D721Med (cell line): ENCODE data around the gene TAF11L9.
"Not testable (repeated sequence)": the region's sequence is repeated elsewhere in the genome, so short reads cannot be mapped to it uniquely, and the experiment has no call there.

ENCODE experiments used
- DNase-seq: peaks from one replicate; pipeline ENCODE4 v3.0.0; 2011; ENCODE audit warnings: low spot score; ENCODE audit not compliant: insufficient read length
- FAIRE-seq: peaks from 2 replicates; lab custom pipeline; 2011; peaks lifted over from hg19 to GRCh38; lab: Jason Lieb, UNC
- TF ChIP-seq, protein P1 (sequence below): IDR thresholded peaks from 2 replicates; pipeline ENCODE4 v1.5.1; 2012; ENCODE audit warnings: mild to moderate bottlenecking, control low read depth; ENCODE audit not compliant: insufficient read depth; ENCODE audit errors: missing control alignments

Gene TAF11L9

DNA sequence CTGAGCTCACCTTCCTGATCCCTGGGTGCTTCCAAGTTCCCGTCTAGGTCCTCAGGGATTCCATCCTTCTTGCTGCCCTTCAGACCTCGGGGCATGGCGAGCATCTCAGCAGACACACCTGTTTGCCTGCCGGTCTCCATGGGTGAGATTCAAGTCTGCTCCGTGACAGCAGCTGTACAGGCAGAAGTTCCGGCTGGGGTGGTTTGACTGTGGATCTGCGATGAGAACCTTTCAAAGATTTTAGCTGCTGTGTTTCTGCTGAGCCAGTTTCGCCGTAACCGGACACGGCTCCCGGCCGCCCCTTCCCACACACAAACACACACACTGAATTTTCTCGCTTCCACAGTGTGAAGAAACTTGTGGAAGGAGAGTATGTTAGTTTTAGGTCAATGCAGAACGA is at the start of gene TAF11L9:
TSS of gene TAF11L9 (minus strand) at position 140 of the 400 bp plus-strand sequence.
- DNase-seq: not testable (repeated sequence)

DNA sequence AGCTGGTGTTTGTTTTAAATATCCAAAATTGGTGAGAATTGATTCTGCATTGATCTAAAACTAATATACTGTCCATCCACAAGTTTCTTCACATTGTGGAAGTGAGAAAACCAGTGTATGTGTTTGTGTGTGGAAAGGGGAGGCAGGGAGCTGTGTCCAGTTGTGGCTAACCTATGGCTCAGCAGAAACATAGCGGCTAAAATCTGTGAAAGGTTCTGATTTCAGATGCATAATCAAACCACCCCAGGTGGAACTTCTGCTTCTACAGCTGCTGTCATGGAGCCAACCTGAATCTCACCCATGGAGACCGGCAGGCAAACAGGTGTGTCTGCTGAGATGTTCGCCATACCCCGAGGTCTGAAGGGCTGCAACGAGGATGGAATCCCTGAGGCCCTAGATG is 40.0 kb upstream of the TAF11L9 start, which contains the start of gene TAF11L14:
TSS of gene TAF11L14 (plus strand) at position 301 of the 400 bp plus-strand sequence.
- DNase-seq (no peak), FAIRE-seq (no peak)
- TF ChIP-seq, protein P1, sequence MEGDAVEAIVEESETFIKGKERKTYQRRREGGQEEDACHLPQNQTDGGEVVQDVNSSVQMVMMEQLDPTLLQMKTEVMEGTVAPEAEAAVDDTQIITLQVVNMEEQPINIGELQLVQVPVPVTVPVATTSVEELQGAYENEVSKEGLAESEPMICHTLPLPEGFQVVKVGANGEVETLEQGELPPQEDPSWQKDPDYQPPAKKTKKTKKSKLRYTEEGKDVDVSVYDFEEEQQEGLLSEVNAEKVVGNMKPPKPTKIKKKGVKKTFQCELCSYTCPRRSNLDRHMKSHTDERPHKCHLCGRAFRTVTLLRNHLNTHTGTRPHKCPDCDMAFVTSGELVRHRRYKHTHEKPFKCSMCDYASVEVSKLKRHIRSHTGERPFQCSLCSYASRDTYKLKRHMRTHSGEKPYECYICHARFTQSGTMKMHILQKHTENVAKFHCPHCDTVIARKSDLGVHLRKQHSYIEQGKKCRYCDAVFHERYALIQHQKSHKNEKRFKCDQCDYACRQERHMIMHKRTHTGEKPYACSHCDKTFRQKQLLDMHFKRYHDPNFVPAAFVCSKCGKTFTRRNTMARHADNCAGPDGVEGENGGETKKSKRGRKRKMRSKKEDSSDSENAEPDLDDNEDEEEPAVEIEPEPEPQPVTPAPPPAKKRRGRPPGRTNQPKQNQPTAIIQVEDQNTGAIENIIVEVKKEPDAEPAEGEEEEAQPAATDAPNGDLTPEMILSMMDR: no peak

More for the DNA sequence above, at the start of gene TAF11L9:
- not testable (repeated sequence) for FAIRE-seq

DNA sequence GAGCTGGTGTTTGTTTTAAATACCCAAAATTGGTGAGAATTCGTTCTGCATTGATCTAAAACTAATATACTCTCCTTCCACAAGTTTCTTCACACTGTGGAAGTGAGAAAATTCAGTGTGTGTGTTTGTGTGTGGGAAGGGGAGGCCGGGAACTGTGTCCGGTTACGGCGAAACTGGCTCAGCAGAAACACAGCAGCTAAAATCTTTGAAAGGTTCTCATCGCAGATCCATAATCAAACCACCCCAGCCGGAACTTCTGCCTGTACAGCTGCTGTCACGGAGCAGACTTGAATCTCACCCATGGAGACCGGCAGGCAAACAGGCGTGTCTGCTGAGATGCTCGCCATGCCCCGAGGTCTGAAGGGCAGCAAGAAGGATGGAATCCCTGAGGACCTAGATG is 37.6 kb upstream of the TAF11L9 start, which contains the start of gene TAF11L13:
TSS of gene TAF11L13 (plus strand) at position 301 of the 400 bp plus-strand sequence.
- not testable (repeated sequence) for FAIRE-seq

DNA sequence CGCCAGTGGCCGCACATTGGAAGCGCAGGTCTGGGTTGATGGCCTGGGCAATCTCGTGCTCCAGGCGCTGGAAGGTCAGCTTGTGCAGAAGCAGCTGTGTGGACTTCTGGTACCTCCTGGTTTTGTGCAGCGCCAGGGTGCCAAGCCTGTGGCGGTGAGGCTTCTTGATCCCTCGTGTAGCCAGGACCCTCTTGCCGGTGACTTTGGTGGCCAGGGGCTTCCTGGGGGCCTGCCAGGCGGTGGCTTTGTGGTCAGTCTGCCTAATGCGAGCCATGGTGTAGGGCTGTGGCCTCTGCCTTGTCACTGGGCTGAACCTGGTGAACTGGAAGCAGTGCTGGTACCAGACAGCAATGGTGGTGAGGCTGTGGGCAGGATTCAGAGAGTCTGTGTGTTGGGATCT is 31.5 kb upstream of the TAF11L9 start:
- FAIRE-seq (no peak), DNase-seq (no peak)
- TF ChIP-seq, protein P1: no peak

More for the DNA sequence above, 37.6 kb upstream of the TAF11L9 start, which contains the start of gene TAF11L13:
- not testable (repeated sequence) for DNase-seq

DNA sequence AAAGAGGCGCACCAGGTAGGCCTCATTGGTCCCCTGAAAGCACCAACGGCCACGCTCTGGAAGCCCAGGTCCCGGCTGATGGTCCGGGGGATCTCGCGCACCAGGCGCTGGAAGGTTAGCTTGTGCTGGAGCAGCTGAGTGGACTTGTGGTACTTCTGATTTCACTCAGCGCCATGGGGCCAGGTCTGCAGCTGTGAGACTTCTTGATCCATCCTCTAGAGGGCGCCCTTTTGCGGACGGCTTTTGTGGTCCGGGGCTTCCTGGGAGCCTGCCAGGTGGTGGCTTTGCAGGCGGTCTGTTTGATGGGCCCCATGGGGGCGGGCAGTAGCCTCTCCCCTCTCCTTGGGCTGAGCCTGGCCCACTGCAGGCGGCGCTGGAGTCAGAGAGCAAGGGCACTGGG is 26.4 kb upstream of the TAF11L9 start:
- FAIRE-seq: no peak
- TF ChIP-seq, protein P1: no peak
- no peak for DNase-seq

DNA sequence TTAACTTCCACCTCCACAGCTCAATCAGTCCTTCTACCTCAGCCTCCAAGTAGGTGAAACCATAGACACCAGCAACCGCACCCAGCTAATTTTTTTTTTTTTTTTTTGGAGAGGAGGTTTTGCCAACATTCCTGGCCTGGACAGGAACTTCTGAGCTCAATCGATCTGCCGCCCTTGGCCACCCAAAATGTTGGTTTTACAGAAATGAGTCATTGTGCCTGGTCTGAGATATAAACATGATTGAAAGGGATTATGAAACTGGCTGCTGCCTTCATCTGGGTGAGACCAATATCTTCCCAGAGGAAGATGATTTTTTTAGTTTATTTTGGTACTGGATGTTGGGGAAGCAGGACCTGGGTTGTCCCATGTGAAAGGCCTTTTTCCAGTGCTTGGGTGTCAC is 25.2 kb upstream of the TAF11L9 start:
- DNase-seq: no peak
- no peak for FAIRE-seq
- TF ChIP-seq, protein P1: no peak

DNA sequence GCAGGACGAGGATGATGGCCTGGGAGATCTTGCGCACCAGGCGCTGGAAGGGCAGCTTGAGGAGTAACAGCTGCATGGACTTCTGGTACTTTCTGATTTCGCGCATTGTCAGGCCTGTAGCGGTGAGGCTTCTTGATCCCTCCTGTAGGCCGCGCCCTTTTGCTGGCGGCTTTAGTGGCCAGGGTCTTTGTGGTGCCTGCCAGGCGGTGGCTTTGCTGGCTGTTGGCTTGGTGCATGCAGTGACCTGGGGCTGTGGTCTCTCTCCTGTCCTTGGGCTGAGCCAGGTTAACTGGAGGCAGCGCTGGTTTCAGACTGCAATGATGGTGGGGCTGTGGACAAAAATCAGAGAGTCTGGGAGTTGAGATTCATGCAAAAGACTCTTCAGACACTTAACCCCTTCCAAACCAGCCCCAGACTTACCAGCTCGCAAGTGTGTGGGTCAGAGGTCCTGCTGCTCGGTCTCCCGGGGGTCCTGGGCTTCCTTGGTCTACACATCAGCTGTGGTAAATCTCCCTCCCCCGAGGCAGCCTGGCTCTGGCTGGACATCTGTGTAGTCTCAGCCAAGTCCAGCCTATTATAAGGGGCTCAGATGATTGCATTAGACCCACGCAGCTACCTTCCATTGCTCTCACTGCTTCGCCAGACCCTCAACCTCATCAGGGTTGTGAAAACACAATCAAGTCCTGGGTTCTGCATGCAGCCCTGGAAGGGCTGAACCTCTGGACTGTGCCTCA is 20.8 kb upstream of the TAF11L9 start:
- FAIRE-seq (no peak), DNase-seq (no peak)
- TF ChIP-seq, protein P1: no peak

- DNase-seq, FAIRE-seq: not testable (repeated sequence)
These were observed 15.9 kb upstream of the TAF11L9 start, which contains the start of gene TAF11L12 for GRCh38 chr5:17610092-17610491. TAF11L12 (plus strand) TSS chr5:17610392.

- DNase-seq, FAIRE-seq: not testable (repeated sequence)
These were observed 13.3 kb upstream of the TAF11L9 start for GRCh38 chr5:17607461-17607860.
